K562 (cell line): ENCODE data around the gene CEP20.

Source experiments
- CREB3 ChIP-seq: fragments of 450-650 bp; conservative IDR thresholded peaks from 2 replicates; pipeline ENCODE4 v1.6.1; 2016; ENCODE audit warnings: missing genetic modification characterization, low read depth, mild to moderate bottlenecking, missing compliant biosample characterization, moderate library complexity
- CREM ChIP-seq: IDR thresholded peaks from 2 replicates; pipeline ENCODE4 v1.6.1; 2014; ENCODE audit warnings: antibody characterized with exemption, low read depth
- CTCF ChIP-seq, 3 experiments: IDR thresholded peaks in 2 of 3; conservative IDR thresholded peaks in 1 of 3; 2 replicates each; pipeline ENCODE4 v1.5.1; 2011 to 2012; ENCODE audit warnings: low read length in 3 of 3, mild to moderate bottlenecking in 3 of 3, control low read depth in 2 of 3, improper control_type of control experiment in 1 of 3, inconsistent platforms in 1 of 3, low read depth in 1 of 3, mixed read lengths in 1 of 3, moderate library complexity in 1 of 3; ENCODE audit not compliant: insufficient read depth in 2 of 3
- EZH2 ChIP-seq: IDR thresholded peaks from 2 replicates; pipeline ENCODE4 v1.6.1; 2012; ENCODE audit warnings: low read depth, mild to moderate bottlenecking, inconsistent platforms, low read length, borderline replicate concordance
- GMEB1 ChIP-seq: fragments of 250-450 bp; sonication (Bioruptor Pico); IDR thresholded peaks from 2 replicates; pipeline ENCODE4 v1.4.0; 2020; ENCODE audit warnings: mild to moderate bottlenecking
- GTF3C2 ChIP-seq: IDR thresholded peaks from 3 replicates; pipeline ENCODE4 v1.6.1; 2011; ENCODE audit warnings: borderline replicate concordance, mild to moderate bottlenecking, moderate library complexity; ENCODE audit not compliant: insufficient read length; ENCODE audit errors: extremely low read depth
- POLR2A ChIP-seq: fragments of 450-650 bp; conservative IDR thresholded peaks from 2 replicates; pipeline ENCODE4 v1.6.1; 2016
- POLR2AphosphoS5 ChIP-seq: IDR thresholded peaks from 2 replicates; pipeline ENCODE4 v1.6.1; 2011; ENCODE audit warnings: mild to moderate bottlenecking, low read depth, low read length, moderate library complexity; ENCODE audit not compliant: control insufficient read depth, insufficient read depth
- SREBF1 ChIP-seq: fragments of 150-350 bp; IDR thresholded peaks from 2 replicates; pipeline ENCODE4 v1.6.1; 2014; ENCODE audit warnings: antibody characterized with exemption, low read depth, low read length, borderline replicate concordance
- TARDBP ChIP-seq: fragments of 450-650 bp; IDR thresholded peaks from 2 replicates; pipeline ENCODE4 v1.6.1; 2016
- ZNF274 ChIP-seq: IDR thresholded peaks from 2 replicates; pipeline ENCODE4 v1.6.1; 2011; ENCODE audit warnings: low read depth, mild to moderate bottlenecking, low read length, moderate library complexity, borderline replicate concordance

- no peak for TF ChIP-seq CTCF (IDR thresholded peaks at IDR 0.05 in 2 of 3, conservative IDR thresholded peaks at IDR 0.05 in 1 of 3; ENCODE audit: insufficient read depth in 2 of 3, low read depth in 1 of 3, low read length in 3 of 3)
- no peak for TF ChIP-seq GMEB1 (CRISPR knock-in tag)
- TF ChIP-seq CREM, result no peak
- no peak for TF ChIP-seq EZH2
- no peak for TF ChIP-seq POLR2AphosphoS5
- TF ChIP-seq CREB3 (tag), result no peak
- no peak for TF ChIP-seq TARDBP
- TF ChIP-seq POLR2A, result no peak
- TF ChIP-seq SREBF1, result no peak
- TF ChIP-seq GTF3C2, result no peak
- TF ChIP-seq ZNF274, result no peak
Observed at GRCh38 chr16:15827709-15828343, 60.6 kb downstream of the CEP20 start.
